Left lung (tissue), 10 donors: ENCODE measurements around the gene B9D1. TPM values are rescaled to one million over a fixed set of nuclear protein-coding genes. Genes with fewer than 3 reads are reported as not detected.

Experiments
- ATAC-seq: fragments of 200-7000 bp; cut with Tn5 transposase; one replicate; pipeline ENCODE4 v1.9.1; 2020; ENCODE audit warnings: moderate library complexity
- DNase-seq, 4 donors: peaks; one replicate each; pipeline ENCODE4 v3.0.0-alpha.2; 2013 to 2020
- H3K27ac ChIP-seq, 2 donors: fragments of 200-600 bp; sonication (generic) in 1 of 2; one replicate each; pipeline versions ENCODE4 v1.5.0 to v1.8.0; 2020 to 2021
- H3K27me3 ChIP-seq, 2 donors: fragments of 200-600 bp; sonication (generic) in 1 of 2; one replicate each; pipeline versions ENCODE4 v1.5.0 to v1.8.0; 2020 to 2021
- H3K36me3 ChIP-seq, 2 donors: fragments of 200-600 bp; sonication (generic) in 1 of 2; one replicate each; pipeline versions ENCODE4 v1.5.0 to v1.8.0; 2020 to 2021
- H3K4me1 ChIP-seq, 2 donors: fragments of 200-600 bp; one replicate each; pipeline ENCODE4 v1.8.0; 2021
- H3K4me3 ChIP-seq, 2 donors: fragments of 200-600 bp; sonication (generic) in 1 of 2; one replicate each; pipeline versions ENCODE4 v1.5.0 to v1.8.0; 2020 to 2021; ENCODE audit warnings: mild to moderate bottlenecking in 1 of 2
- H3K9me3 ChIP-seq, 2 donors: fragments of 200-600 bp; sonication (generic) in 1 of 2; one replicate each; pipeline versions ENCODE4 v1.5.0 to v1.8.0; 2020 to 2021
- CTCF ChIP-seq, 2 donors: fragments of 200-600 bp; sonication (generic) in 1 of 2; IDR thresholded peaks; one replicate each; pipeline versions ENCODE4 v1.5.0 to v1.8.0; 2021; ENCODE audit warnings: antibody characterized with exemption in 2 of 2
- intact Hi-C, 2 donors: fragments of 100-400 bp; cut with DNase I; formaldehyde crosslinking; loops; one replicate each; pipeline versions ENCODE4 v1.11.2 to v1.14.2; 2022
- polyA plus RNA-seq, 6 donors: library from polyadenylated mRNA; unstranded; fragments of 120-200 nt; gene quantifications; one replicate each; pipeline ENCODE4 v1.2.1, GENCODE V29; 2013; ENCODE audit not compliant: insufficient read length in 6 of 6
- total RNA-seq, 2 donors: library from RNA; stranded (reverse); fragmentation: NEBNext Ultra II Directional; extraction: Animal tissue kit (Norgen Biotek cat#: 25700); gene quantifications; one replicate each; pipeline ENCODE4 v1.2.1, GENCODE V29; 2021
- donor health status: DM: no; HTN: yes; CAD: no.
- donor health status: DM: no; HTN: no; CAD: no.

Gene B9D1
- total and polyA plus RNA-seq, 8 donors, result 11.4 to 24.1 (median 21.1) TPM

GRCh38 chr17:19338031-19338990 lies 24.2 kb downstream of the B9D1 start:
- ATAC-seq (peak; percentile 83), DNase-seq (peak in 3 of 4 donors; percentile 59 to 87 (median 66))
- Histone ChIP-seq H3K4me1 (peaks cover 0 to 5% of the 10 kb centered on the region in 2 donors), H3K36me3 (peaks cover 0 to 7% of the 10 kb centered on the region in 2 donors), H3K27ac (no peak overlapping the region), H3K27me3 (no peaks in the 10 kb centered on the region), H3K4me3 (no peak overlapping the region), H3K9me3 (no peaks in the 10 kb centered on the region)
- peak; percentile 43 to 77 for TF ChIP-seq CTCF (IDR thresholded peaks at IDR 0.05)
- intact Hi-C loops, result no loop called here

GRCh38 chr17:19337712-19338023 lies 24.9 kb downstream of the B9D1 start:
- peaks cover 0 to 5% of the 10 kb centered on the region in 2 donors for H3K4me1 ChIP-seq
- H3K27ac ChIP-seq, result no peak overlapping the region
- H3K27me3 ChIP-seq, result no peaks in the 10 kb centered on the region
- ATAC-seq (no peak), DNase-seq (no peak)
- intact Hi-C loops, result no loop called here
- H3K4me3 ChIP-seq, result no peak overlapping the region
- no peaks in the 10 kb centered on the region for H3K9me3 ChIP-seq
- TF ChIP-seq CTCF (IDR thresholded peaks at IDR 0.05), result no peak
- peaks cover 0 to 7% of the 10 kb centered on the region in 2 donors for H3K36me3 ChIP-seq

GRCh38 chr17:19336938-19337711 lies 25.4 kb downstream of the B9D1 start:
- DNase-seq (no peak), ATAC-seq (no peak)
- no peak overlapping the region for H3K4me3 ChIP-seq
- no peaks in the 10 kb centered on the region for H3K9me3 ChIP-seq
- no peak for TF ChIP-seq CTCF (IDR thresholded peaks at IDR 0.05)
- H3K4me1 ChIP-seq, result peaks cover 0 to 4% of the 10 kb centered on the region in 2 donors
- H3K27me3 ChIP-seq, result no peaks in the 10 kb centered on the region
- intact Hi-C loops, result no loop called here
- peaks cover 0 to 7% of the 10 kb centered on the region in 2 donors for H3K36me3 ChIP-seq
- no peak overlapping the region for H3K27ac ChIP-seq

GRCh38 chr17:19335951-19336631 lies 26.4 kb downstream of the B9D1 start:
- no peak for TF ChIP-seq CTCF (IDR thresholded peaks at IDR 0.05)
- intact Hi-C loops, result no loop called here
- DNase-seq (peak in 1 of 4 donors; percentile 45), ATAC-seq (no peak)
- H3K9me3 ChIP-seq, result no peaks in the 10 kb centered on the region
- H3K36me3 ChIP-seq, result peaks cover 0 to 14% of the 10 kb centered on the region in 2 donors
- H3K4me3 ChIP-seq, result no peak overlapping the region
- no peaks in the 10 kb centered on the region for H3K4me1 ChIP-seq
- no peaks in the 10 kb centered on the region for H3K27me3 ChIP-seq
- no peak overlapping the region for H3K27ac ChIP-seq
